Lower lobe of right lung (tissue), 2 donors: Measurements from ENCODE around the gene TBC1D2. TPM values are rescaled to one million over a fixed set of nuclear protein-coding genes. Genes with fewer than 3 reads are reported as not detected.

Experiments
- ATAC-seq, 2 donors: fragments of 200-7000 bp; cut with Tn5 transposase; one replicate each; pipeline ENCODE4 v1.9.1; 2020 to 2022; ENCODE audit warnings: mild to moderate bottlenecking in 2 of 2, moderate library complexity in 2 of 2
- DNase-seq: peaks from one replicate; pipeline ENCODE4 v3.0.0-alpha.2; 2020
- H3K27ac ChIP-seq: fragments of 200-600 bp; one replicate; pipeline ENCODE4 v1.8.0; 2022
- H3K27me3 ChIP-seq: fragments of 200-600 bp; one replicate; pipeline ENCODE4 v1.8.0; 2022; ENCODE audit warnings: low read depth
- H3K36me3 ChIP-seq: fragments of 200-600 bp; one replicate; pipeline ENCODE4 v1.8.0; 2022; ENCODE audit warnings: mild to moderate bottlenecking
- H3K4me1 ChIP-seq: fragments of 200-600 bp; one replicate; pipeline ENCODE4 v1.8.0; 2022
- H3K4me3 ChIP-seq: fragments of 200-600 bp; one replicate; pipeline ENCODE4 v1.8.0; 2022; ENCODE audit warnings: mild to moderate bottlenecking
- H3K9me3 ChIP-seq: fragments of 200-600 bp; one replicate; pipeline ENCODE4 v1.8.0; 2022
- intact Hi-C: fragments of 100-400 bp; cut with DNase I; formaldehyde crosslinking; loops from one replicate; pipeline ENCODE4 v1.11.0; 2022
- total RNA-seq: library from RNA; stranded (reverse); fragmentation: NEBNext Ultra II Directional; extraction: Animal tissue kit (Norgen Biotek cat#: 25700); gene quantifications from one replicate; pipeline ENCODE4 v1.2.1, GENCODE V29; 2021
- TF ChIP-seq, protein P1 (sequence below): fragments of 200-600 bp; IDR thresholded peaks from one replicate; pipeline ENCODE4 v1.8.0; 2022; ENCODE audit warnings: antibody characterized with exemption, mild to moderate bottlenecking
- donor health status: DM: no; HTN: yes; CAD: no; lungs with severe emphysema.

The TBC1D2 gene
- total RNA-seq, 1 donor from 2014 or later, result 64.3 TPM

DNA sequence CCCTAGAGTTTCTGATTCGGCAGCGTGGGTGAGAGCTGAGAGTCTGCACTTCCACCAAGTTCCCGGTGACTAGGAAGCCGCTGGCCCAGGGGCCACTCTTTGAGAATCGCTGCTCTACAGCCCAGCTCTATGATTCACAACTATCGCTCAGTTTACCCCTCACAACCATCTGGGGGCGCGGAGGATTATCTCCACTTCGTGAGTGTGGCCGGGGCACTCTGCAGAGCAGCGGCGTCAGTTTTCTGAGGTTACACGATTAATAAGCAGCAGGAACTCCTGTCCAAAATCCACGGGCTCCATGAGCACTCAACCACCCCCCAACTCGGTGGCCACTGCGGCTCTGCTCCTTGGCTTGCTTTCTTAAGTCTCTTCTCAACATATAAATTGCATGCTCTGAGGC is 82.3 kb downstream of the TBC1D2 start:
- ATAC-seq, result no peak
- intact Hi-C loops, result no loop called here
- TF ChIP-seq, protein P1, sequence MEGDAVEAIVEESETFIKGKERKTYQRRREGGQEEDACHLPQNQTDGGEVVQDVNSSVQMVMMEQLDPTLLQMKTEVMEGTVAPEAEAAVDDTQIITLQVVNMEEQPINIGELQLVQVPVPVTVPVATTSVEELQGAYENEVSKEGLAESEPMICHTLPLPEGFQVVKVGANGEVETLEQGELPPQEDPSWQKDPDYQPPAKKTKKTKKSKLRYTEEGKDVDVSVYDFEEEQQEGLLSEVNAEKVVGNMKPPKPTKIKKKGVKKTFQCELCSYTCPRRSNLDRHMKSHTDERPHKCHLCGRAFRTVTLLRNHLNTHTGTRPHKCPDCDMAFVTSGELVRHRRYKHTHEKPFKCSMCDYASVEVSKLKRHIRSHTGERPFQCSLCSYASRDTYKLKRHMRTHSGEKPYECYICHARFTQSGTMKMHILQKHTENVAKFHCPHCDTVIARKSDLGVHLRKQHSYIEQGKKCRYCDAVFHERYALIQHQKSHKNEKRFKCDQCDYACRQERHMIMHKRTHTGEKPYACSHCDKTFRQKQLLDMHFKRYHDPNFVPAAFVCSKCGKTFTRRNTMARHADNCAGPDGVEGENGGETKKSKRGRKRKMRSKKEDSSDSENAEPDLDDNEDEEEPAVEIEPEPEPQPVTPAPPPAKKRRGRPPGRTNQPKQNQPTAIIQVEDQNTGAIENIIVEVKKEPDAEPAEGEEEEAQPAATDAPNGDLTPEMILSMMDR, result no peak
- Histone ChIP-seq H3K27me3 (no peaks in the 10 kb centered on the region), H3K9me3 (no peaks in the 10 kb centered on the region), H3K4me3 (no peak overlapping the region), H3K4me1 (peaks cover 30% of the 10 kb centered on the region), H3K27ac (no peak overlapping the region), H3K36me3 (no peaks in the 10 kb centered on the region)
- no peak for DNase-seq

DNA sequence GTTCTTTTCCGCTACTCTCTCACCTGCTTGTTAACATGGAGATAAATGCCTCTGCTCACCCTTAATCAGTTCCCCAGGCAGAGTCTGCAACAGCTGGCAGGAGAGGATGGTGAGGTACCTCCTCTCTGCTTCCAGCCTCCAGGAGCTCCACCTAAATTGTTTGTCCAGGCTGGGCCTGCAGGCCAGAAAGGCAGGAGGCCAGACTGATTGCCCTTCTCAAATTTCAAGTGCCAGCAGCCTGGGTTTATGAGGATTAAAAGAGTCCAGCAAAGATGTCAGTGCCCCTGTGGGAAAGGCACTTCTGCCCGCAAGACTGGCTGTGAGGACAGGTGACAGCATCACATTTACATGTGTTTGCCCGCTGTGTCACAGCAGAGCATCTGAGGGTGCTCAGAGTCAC is 82.8 kb downstream of the TBC1D2 start:
- no peak for DNase-seq
- intact Hi-C loops, result no loop called here

DNA sequence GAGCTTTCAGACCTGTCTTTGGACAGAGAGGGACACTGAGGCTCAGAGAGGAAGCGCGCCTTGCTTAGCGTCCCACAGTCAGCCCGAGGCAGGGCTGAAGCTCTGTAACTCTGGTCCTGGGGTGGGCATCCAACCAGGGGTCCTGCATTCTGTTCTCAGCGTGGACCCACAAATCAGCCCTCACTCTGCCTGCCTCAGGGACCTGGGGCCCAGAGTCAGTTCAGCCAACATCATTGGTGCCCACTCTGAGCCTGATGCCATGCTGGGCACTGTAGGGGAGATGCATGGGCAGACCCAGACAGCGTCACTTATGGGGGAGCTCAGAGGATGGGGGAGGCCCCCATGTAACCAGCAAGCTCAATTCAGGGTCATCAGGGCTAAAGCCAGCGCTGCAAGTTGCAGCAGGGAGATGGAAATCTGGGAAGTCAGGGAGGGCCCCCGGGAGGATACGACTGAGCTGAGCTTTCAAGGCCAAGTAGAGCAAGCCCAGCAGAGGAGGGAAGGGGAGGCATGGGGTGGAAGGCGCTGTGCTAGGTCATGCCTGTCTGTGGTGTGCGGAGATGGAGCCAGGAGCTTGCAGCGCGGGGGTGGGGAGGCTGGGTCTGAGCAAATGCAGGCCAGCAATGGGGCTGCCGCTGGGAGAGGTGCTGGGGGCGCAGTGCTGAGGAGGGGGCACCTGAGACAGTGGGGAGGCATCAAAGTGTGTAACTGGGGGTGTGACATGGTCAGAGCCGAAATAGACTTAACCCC is 84.1 kb downstream of the TBC1D2 start:
- intact Hi-C loops, result no loop called here
- Histone ChIP-seq H3K36me3 (no peaks in the 10 kb centered on the region), H3K27me3 (no peaks in the 10 kb centered on the region), H3K4me3 (no peak overlapping the region), H3K27ac (no peak overlapping the region), H3K4me1 (peaks cover 26% of the 10 kb centered on the region), H3K9me3 (no peaks in the 10 kb centered on the region)
- ATAC-seq, result peak in 1 of 2 donors; percentile 7
- DNase-seq, result no peak
- TF ChIP-seq, protein P1, result no peak

More for the DNA sequence above, 82.8 kb downstream of the TBC1D2 start:
- Histone ChIP-seq H3K9me3 (no peaks in the 10 kb centered on the region), H3K27ac (no peak overlapping the region), H3K4me1 (peaks cover 35% of the 10 kb centered on the region), H3K4me3 (no peak overlapping the region), H3K27me3 (no peaks in the 10 kb centered on the region), H3K36me3 (no peaks in the 10 kb centered on the region)
- ATAC-seq, result peak in 1 of 2 donors; percentile 40
- TF ChIP-seq, protein P1, result no peak

DNA sequence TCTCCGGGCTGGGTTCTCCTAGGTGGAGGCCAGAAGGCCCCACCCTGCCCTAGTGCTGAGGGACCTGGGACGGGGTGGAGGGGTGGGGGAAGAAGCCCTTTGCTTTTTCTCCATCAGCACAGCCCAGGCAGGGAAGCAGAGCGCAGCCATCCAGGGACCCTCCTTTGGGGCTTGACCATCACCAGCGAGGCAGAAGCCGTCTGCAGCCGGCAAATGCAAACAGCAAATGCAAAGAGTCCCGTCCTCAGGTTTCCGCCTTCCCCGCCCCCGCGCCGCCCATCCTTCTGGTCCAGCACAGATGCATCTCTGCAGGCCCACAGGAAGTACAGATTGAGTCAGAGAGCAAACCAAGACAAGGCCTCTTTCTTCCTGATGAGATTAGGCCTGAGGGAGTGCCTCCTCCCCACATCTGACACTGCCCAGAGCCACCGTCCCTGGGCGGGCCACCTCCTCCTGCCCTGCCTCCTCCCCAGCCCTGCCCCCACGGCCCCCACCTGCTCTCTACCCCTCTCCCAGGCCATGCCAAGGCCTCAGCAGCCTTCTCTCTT is 86.4 kb downstream of the TBC1D2 start:
- Histone ChIP-seq H3K9me3 (no peaks in the 10 kb centered on the region), H3K36me3 (no peaks in the 10 kb centered on the region), H3K4me1 (peaks cover 15% of the 10 kb centered on the region), H3K4me3 (no peak overlapping the region), H3K27ac (no peak overlapping the region), H3K27me3 (no peaks in the 10 kb centered on the region)
- TF ChIP-seq, protein P1, result no peak
- DNase-seq (no peak), ATAC-seq (peak; percentile 41 to 44)
- intact Hi-C loops, result no loop called here

DNA sequence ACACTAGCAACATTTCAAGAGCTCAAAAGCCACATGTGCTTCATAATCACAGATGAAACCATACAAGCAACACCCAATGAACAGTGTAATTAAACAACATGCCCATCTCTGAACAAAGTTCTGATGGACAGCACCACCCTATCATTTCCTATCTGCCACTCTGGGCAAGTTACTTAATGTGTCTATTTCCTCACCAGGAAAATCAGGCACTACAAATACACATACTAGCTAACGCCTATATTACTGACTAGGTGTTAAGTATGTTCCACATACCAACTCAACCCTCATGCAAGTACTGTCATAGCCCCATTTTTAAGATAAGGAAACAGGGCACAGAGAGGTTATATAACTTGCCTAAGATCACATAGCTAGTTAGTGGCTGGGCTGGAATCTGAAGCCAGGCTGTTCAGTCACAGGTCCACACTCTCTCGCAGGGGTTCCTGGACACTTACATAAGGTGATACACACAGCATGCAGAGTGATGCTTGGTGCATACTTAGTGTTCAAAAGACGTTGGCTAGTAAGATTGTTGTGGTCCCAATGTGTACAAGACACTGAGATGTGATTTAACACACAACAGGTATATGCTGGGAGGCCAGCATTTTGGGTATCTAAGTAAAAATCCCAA is 87.2 kb downstream of the TBC1D2 start:
- H3K27ac ChIP-seq, result no peak overlapping the region
- H3K36me3 ChIP-seq, result no peaks in the 10 kb centered on the region
- no peaks in the 10 kb centered on the region for H3K27me3 ChIP-seq
- DNase-seq (no peak), ATAC-seq (peak in 1 of 2 donors; percentile 64)
- TF ChIP-seq, protein P1, result no peak
- H3K4me1 ChIP-seq, result peaks cover 15% of the 10 kb centered on the region
- no peak overlapping the region for H3K4me3 ChIP-seq
- no peaks in the 10 kb centered on the region for H3K9me3 ChIP-seq
- intact Hi-C loops, result no loop called here
